T-helper 1 cell treated with Interleukin-12 subunit alpha and Interleukin-12 subunit beta and Interleukin-4 antibody, amounts not matched to agents 30 ng/mL and 1 ng/mL, for 36 hours (primary cell): Measurements from ENCODE around the gene PRPF40B. TPM values are rescaled to one million over a fixed set of nuclear protein-coding genes. Genes with fewer than 3 reads are reported as not detected.

Source experiments
- intact Hi-C: fragments of 100-400 bp; cut with micrococcal nuclease; formaldehyde crosslinking; loops from one replicate; pipeline ENCODE4 v1.15.1; 2024
- total RNA-seq: library from RNA; stranded (reverse); gene quantifications from 2 replicates; pipeline ENCODE4 v1.2.3, GENCODE V29; 2022

The PRPF40B gene
- total RNA-seq, 1 donor from 2014 or later = 12.2 TPM

DNA sequence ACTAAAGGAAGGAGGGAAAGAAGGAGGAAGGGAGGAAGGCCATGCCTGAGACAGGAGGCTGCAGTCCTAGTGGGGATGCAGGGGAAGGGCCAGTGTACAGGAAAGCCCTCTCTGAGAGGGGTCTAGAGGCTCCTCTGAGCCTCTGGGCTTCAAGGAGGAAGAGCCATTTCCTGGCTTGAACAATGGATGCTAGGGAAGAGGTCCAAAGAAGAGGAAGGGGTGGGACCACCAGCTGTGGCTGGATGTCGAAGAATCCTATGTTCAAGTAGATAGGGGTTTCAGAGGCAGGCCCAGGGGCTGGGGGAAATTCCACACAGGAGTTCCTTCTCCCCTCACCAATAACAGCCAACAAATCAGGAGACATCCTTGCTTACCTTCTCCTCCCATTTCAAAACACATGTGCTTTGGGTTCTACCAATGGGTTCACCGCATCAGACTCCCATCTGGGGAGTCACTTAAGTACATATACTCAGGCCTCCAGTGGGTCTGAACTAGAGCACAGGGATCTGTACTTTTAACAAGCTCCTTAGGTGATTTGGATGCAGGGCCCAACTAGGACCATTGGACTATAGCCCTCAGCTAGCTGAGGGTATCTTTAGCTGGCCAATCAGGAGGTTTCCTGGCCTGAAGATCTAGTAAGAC is 32.4 kb downstream of the PRPF40B start:
- intact Hi-C loops = no loop called here

- intact Hi-C loops = no loop called here
Observed at GRCh38 chr12:49658276-49658675, 34.9 kb downstream of the PRPF40B start.

GRCh38 chr12:49659753-49660152 is 36.4 kb downstream of the PRPF40B start:
- intact Hi-C loops = no loop called here

DNA sequence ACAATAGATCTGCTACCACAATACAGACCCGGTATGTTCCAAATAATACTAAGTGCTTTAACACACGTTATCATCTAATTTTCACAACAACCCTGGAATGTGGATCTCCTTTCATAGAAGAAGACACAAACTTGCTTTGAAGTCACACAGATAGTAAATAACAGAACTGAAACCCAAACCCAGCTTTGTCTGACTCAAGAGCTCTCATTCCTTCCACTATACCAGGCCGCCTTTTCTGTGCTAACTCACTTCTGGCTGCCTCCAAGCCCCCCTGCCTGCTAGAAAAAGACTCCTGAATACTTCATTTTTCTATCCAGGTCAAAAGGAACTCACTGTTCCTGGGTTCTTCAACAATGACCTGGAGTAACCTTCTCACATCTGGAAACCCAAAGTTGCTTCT is 37.8 kb downstream of the PRPF40B start:
- intact Hi-C loops = no loop called here

- intact Hi-C loops = no loop called here
Observed at GRCh38 chr12:49661746-49662145, 38.4 kb downstream of the PRPF40B start.

DNA sequence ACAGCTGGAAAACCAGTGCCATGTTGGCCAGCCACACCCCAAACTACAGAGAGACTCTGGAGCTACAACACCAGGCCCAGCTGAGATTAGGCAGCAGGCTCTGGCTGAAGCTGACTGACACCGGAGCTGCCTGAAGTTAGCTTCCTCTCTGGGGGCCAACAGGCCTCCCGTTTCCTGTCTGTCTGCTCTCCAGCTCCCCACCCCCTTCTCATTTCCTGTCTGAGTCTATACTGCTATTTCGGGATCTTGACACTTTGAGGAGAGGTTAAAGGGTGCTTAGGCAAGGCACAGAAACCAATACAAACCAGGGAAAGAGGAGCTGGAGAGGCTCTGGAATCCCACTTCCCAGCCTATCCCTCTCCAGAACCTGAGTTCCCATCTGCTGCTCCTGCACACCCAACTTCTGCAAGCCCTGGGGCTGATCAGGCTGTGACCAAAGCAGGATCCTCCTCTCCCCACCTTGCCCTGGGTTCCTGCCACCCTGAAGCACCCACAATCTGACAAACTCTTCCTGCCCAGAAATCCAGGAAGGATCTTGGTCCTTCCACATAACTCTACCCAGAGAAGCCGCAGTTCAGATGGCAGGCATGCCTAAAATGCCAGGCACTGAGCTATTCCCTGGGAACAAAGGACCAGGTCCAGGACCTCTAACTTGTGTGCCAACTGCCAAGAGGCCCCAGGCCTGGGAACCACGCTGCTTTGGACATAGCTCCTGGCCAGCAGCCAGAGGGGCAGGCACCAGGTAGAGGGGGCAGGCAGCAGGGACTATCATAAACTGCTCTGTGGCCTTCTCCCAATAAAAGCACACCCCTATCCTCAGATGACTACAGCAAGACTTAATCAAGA is 39.9 kb downstream of the PRPF40B start:
- intact Hi-C loops = loop anchor here (1.0 kb wide), 6 partner anchors 8 to 95 kb away; partner anchors contain the start of genes FMNL3, MCRS1, PRPF40B and TMBIM6

DNA sequence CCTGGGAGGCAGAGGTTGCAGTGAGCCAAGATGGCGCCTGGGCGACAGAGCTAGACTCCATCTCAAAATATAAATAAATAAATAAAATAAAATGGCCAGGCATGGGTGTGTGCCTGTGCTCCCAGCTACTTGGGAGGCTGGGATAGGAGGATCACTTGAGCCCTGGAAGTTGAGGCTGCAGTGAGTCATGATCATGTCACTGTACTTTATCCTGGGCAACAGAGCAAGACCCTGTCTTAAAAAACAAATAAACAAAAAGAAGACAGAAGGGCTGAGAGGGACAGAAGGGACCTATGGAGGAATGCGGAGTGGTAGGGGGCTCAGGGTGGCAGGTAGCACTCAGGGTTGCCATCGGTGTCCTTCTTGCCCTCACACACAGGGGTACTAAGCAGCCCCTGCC is 40.8 kb downstream of the PRPF40B start:
- intact Hi-C loops = no loop called here

GRCh38 chr12:49664591-49665239 is 41.4 kb downstream of the PRPF40B start:
- intact Hi-C loops = no loop called here

DNA sequence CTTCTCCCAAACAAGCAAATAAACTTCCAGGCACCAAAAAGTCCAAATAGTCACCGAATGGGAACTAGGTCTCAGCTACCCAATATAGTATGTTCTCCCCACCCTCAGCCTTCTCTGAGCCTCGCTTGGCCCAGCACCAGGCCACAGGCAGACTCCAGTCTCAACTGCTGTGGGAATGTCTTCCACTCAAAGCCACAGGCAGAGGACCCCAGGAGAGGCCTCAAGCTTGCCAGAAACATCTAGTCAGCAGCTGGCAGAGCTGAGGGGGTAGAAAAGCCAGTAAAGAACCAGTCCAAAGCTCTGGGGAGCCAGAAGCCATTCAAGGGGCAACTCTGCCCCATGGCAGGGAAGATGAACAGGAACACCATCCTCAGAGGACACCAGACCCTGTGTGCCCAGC is 42.0 kb downstream of the PRPF40B start:
- intact Hi-C loops = no loop called here

DNA sequence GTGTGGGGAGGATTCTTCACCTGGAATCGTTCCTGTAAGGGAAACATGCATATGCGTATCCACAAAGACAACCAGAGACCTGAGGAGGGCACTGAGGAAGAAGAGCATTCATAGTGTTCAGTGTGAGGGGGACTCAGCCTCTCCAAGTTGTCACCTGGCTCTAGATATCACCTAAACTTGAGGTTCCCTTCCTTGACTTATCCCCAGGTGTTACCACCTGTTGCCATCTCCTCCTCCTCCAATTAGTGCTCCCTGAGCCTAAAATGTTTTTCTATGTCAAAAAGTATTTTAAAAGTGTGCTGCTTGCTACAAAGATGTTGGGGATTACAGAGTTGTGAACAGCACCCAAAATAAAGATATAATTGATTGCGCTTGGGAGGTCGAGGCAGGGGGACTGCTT is 42.8 kb downstream of the PRPF40B start:
- intact Hi-C loops = no loop called here

GRCh38 chr12:49667325-49668090 is 44.1 kb downstream of the PRPF40B start:
- intact Hi-C loops = no loop called here

GRCh38 chr12:49669796-49670195 is 46.4 kb downstream of the PRPF40B start:
- intact Hi-C loops = no loop called here

DNA sequence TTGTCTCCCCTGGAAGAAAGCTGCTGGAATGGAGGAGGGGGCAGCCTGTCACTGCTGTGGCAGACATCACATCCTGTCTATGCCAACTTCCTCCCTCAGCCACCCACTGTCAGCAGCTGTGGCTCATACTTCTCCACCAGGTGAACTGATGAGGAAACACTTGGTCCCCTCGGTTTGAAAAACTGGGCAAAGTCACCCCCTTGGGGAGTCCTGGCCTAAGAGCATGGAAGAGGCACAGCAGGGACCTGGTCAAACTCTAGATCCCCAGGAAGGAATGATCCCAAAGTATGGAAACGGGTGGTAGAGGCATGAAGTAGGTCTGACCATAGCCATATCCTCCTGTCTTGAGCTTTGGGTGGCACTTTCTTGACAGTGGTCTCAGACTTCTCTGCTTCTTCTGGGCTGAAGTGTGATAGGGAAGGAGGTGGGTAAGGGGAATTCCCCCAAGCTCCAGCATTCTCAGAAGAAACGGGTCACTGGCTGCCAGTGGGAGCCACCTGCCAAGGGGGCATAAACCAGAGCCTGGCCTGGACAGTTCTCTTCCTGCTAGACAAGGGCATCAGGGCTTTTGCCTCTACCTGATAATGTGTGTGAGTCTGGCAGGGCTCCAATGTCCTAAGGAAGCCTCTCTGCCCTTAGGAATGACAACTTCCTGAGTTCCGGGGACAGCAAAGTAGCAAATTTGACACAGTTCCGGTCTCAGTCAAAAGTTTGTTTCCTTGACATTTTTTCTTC is 47.8 kb downstream of the PRPF40B start:
- intact Hi-C loops = loop anchor here (1.0 kb wide), 3 partner anchors 8 to 36 kb away; partner anchors contain the start of gene FMNL3

GRCh38 chr12:49672301-49673217 is 49.2 kb downstream of the PRPF40B start:
- intact Hi-C loops = no loop called here

DNA sequence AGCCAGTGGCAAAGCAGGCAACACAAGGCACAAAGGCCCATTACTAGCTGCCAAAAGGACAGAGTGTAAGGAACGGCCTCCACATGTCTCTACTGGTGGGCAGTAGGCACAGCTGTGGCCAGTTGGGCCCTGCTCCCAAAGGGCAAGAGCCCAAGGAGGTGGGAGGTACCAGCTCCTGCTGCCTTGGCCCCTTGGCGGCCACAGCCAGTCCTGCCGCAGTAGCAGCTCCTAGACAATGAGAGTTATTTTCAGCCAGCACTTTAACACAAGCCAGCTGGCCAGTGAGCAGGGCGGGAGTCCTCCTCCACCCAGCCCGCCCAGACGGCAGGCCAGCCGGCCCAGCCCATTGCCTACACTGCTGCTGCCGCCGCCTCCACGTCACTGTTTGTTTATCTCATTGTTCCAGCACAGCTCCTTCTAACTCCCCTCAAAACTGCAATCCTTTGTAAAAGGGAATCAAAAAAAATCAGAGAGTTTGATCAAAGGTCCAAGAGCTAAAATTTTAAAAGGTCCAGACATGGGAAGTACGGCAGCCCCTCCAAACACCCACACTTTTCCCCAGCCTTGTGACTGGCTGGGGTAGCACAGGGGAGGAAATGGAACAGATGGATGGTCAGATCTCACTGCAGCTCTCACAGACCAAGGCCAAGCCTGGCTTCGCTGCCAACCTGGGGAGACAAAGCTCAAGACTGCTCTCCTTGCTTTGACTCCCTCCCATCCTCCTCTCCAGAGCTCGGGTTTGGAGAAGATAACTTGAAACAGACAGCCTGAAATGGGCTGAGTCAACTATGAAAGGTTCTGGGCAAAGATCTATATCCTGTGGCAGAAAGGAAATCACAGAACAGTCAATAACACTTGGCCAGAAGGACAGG is 50.3 kb downstream of the PRPF40B start:
- intact Hi-C loops = no loop called here

DNA sequence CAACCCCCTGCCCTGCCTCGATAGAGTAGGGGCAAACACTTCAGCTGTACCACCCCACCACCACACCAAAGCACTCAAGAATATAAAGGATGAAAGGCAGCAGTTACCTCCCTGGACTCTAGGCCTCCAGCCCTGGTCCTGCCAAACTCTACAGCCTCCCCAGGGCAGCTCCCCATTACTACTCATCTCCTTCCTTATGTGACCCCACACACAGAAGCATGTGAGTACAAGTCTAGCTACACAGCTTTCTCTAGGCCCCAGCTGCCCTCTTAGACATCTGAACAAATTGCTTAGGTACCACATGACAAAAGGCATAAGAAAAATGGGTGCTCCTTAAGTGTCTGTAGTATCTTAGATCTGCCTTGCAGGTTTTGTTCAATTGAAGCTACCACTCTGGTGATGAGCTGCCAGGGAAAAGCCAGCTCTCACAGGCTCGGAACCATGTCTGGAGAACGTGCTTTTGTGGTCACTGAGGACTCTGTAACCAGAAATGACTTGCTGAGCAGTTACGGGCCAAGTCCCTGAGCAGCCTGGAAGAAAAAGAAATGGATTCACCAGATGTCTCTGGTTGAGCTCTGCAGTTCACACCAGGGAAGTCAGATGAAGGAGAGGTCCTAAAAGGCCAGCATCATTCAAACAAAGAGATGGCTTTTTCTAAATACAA is 51.1 kb downstream of the PRPF40B start:
- intact Hi-C loops = no loop called here

DNA sequence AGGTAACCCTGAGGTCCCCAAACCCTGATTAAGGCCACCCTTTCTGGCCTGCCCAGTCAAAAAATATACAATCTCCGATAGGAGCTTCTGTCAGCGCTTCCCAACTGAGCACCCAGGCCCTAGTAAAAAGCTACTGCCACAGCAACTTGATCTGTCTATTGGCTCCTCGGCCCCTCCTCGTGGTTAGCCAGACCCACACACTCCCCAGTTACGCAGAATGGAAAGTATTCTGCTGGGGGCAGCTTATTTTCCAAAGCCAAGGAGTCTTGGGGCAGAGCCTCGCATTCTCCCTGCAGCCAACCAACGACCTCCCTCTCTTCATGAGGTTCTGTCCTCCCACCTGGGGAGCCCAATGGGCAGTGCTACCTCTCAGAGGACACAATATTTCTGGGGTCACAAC is 51.8 kb downstream of the PRPF40B start:
- intact Hi-C loops = no loop called here

GRCh38 chr12:49678711-49679110 is 55.4 kb downstream of the PRPF40B start:
- intact Hi-C loops = no loop called here
